ENCODE results near the gene RALGPS2. TPM values are rescaled to one million over a fixed set of nuclear protein-coding genes. Genes with fewer than 3 reads are reported as not detected.

Gene RALGPS2
- total and polyA plus RNA-seq, 2 donors from 2014 or later = 3.6 to 32.8 TPM

DNA sequence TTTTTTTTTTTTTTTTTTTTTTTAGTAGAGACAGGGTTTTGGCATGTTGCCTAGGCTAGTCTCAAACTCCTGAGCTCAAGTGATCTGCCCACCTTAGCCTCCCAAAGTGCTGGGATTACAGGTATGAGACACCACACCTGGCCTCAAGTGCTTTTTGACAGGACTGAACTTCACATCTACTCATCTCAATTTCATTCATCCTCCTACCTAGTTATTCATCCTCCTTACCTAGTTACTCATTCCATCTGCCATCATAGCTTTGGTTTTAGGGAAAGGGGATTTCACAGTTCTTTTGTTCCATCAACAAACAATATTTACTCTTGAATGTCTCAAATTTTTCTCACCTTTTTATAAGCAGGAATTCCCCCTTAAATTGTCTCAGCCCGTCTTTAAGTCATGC lies 38.6 kb upstream of the RALGPS2 start:
- no peaks in the 10 kb centered on the region for H3K36me3 ChIP-seq (ENCODE audit: control insufficient read depth in 2 of 3, insufficient read depth in 3 of 3, low read length in 3 of 3)
- H3K4me3 ChIP-seq (ENCODE audit: low read length in 3 of 3) = no peak overlapping the region
- no peak overlapping the region for H3K9ac ChIP-seq (ENCODE audit: low read length in 3 of 3)
- DNase-seq (no peak), FAIRE-seq (no peak)
- no peaks in the 10 kb centered on the region for H3K9me3 ChIP-seq (ENCODE audit: control insufficient read depth in 2 of 3, insufficient read depth in 1 of 3, low read length in 3 of 3)
- H3K4me1 ChIP-seq (ENCODE audit: control insufficient read depth in 2 of 3, insufficient read depth in 2 of 3, low read depth in 1 of 3, low read length in 3 of 3) = no peaks in the 10 kb centered on the region
- no peaks in the 10 kb centered on the region for H3K27me3 ChIP-seq (ENCODE audit: control insufficient read depth, insufficient read depth, low read length)
- intact Hi-C loops (cut with DNase I) = no loop called here
- H3K27ac ChIP-seq (ENCODE audit: low read depth in 2 of 2, low read length in 2 of 2) = no peak overlapping the region
- TF ChIP-seq, protein P1, sequence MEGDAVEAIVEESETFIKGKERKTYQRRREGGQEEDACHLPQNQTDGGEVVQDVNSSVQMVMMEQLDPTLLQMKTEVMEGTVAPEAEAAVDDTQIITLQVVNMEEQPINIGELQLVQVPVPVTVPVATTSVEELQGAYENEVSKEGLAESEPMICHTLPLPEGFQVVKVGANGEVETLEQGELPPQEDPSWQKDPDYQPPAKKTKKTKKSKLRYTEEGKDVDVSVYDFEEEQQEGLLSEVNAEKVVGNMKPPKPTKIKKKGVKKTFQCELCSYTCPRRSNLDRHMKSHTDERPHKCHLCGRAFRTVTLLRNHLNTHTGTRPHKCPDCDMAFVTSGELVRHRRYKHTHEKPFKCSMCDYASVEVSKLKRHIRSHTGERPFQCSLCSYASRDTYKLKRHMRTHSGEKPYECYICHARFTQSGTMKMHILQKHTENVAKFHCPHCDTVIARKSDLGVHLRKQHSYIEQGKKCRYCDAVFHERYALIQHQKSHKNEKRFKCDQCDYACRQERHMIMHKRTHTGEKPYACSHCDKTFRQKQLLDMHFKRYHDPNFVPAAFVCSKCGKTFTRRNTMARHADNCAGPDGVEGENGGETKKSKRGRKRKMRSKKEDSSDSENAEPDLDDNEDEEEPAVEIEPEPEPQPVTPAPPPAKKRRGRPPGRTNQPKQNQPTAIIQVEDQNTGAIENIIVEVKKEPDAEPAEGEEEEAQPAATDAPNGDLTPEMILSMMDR (IDR thresholded peaks at IDR 0.05; ENCODE audit: borderline replicate concordance, extremely low read depth, insufficient read depth) = no peak

DNA sequence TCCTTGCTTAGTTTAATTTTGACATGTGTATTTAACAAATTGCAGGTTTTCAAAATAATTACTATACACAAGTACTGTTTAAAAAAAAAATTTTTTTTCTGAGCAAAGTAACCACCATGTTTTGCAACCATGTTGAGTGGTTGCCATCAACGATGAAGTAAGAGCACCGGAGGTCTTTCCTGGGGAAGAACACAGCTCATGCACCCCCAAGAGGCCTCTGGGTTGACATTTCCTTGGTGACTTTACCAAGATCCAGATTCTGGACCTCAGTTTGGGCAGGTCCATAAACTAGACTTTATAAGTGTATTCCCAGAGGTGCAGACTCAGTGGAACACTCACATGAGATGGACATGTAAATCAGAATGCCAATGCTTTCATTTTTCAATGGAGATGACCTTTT lies 36.8 kb upstream of the RALGPS2 start:
- FAIRE-seq (no peak), DNase-seq (no peak)
- H3K27me3 ChIP-seq (ENCODE audit: control insufficient read depth, insufficient read depth, low read length) = no peaks in the 10 kb centered on the region
- H3K9ac ChIP-seq (ENCODE audit: low read length in 3 of 3) = no peak overlapping the region
- H3K9me3 ChIP-seq (ENCODE audit: control insufficient read depth in 2 of 3, insufficient read depth in 1 of 3, low read length in 3 of 3) = no peaks in the 10 kb centered on the region
- H3K4me3 ChIP-seq (ENCODE audit: low read length in 3 of 3) = no peak overlapping the region
- intact Hi-C loops (cut with DNase I) = no loop called here
- no peak overlapping the region for H3K27ac ChIP-seq (ENCODE audit: low read depth in 2 of 2, low read length in 2 of 2)
- no peaks in the 10 kb centered on the region for H3K36me3 ChIP-seq (ENCODE audit: control insufficient read depth in 2 of 3, insufficient read depth in 3 of 3, low read length in 3 of 3)
- H3K4me1 ChIP-seq (ENCODE audit: control insufficient read depth in 2 of 3, insufficient read depth in 2 of 3, low read depth in 1 of 3, low read length in 3 of 3) = no peaks in the 10 kb centered on the region
- TF ChIP-seq, protein P1 (IDR thresholded peaks at IDR 0.05; ENCODE audit: borderline replicate concordance, extremely low read depth, insufficient read depth) = no peak

DNA sequence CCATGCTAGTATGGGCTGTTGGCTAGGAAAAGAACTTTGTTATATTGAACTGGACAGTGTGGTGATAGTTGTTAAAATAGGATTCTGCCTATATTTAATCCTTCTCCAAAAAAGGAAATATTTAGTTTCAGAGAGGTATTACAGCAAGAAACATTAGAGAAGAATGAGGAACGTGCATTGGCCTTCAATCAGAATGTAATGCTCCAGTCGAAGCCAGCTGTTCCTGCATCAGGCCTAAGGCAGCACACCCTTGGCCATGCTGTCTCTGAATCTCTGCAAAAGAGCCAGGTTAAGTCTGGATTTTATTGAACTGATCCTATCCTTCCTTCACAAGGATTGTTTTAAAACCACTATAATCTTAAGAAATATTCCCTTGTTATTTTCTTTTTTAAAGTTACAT lies 35.3 kb upstream of the RALGPS2 start:
- H3K27me3 ChIP-seq (ENCODE audit: control insufficient read depth, insufficient read depth, low read length) = no peaks in the 10 kb centered on the region
- H3K9ac ChIP-seq (ENCODE audit: low read length in 3 of 3) = no peak overlapping the region
- FAIRE-seq (no peak), DNase-seq (no peak)
- TF ChIP-seq, protein P1 (IDR thresholded peaks at IDR 0.05; ENCODE audit: borderline replicate concordance, extremely low read depth, insufficient read depth) = no peak
- intact Hi-C loops (cut with DNase I) = no loop called here
- no peaks in the 10 kb centered on the region for H3K9me3 ChIP-seq (ENCODE audit: control insufficient read depth in 2 of 3, insufficient read depth in 1 of 3, low read length in 3 of 3)
- H3K4me3 ChIP-seq (ENCODE audit: low read length in 3 of 3) = no peak overlapping the region
- H3K36me3 ChIP-seq (ENCODE audit: control insufficient read depth in 2 of 3, insufficient read depth in 3 of 3, low read length in 3 of 3) = no peaks in the 10 kb centered on the region
- no peak overlapping the region for H3K27ac ChIP-seq (ENCODE audit: low read depth in 2 of 2, low read length in 2 of 2)
- no peaks in the 10 kb centered on the region for H3K4me1 ChIP-seq (ENCODE audit: control insufficient read depth in 2 of 3, insufficient read depth in 2 of 3, low read depth in 1 of 3, low read length in 3 of 3)

DNA sequence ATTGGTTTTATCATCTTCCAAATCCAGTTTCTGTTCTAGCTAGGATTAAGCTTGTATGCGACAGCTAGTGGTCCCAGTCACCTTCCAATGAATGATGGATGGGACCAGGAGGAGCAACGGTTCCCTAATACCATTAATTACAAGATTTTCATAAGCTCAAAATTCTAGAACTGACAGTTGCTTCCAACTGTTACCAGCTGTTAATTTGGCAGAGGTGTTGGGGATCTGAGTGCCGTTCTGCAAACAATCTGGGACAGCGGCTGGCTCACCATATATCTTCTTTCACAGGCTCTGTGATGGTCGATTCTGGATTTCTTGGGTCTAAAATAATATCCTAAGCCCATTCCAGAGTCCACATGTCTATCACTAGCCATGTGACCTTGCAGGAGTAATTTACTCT lies 34.5 kb upstream of the RALGPS2 start:
- TF ChIP-seq, protein P1 (IDR thresholded peaks at IDR 0.05; ENCODE audit: borderline replicate concordance, extremely low read depth, insufficient read depth) = no peak
- peak in 1 of 5 donors; percentile 5 for DNase-seq
- Histone ChIP-seq H3K4me1 (ENCODE audit: control insufficient read depth in 2 of 3, insufficient read depth in 2 of 3, low read depth in 1 of 3, low read length in 3 of 3) (no peaks in the 10 kb centered on the region), H3K9me3 (ENCODE audit: control insufficient read depth in 2 of 3, insufficient read depth in 1 of 3, low read length in 3 of 3) (no peaks in the 10 kb centered on the region), H3K36me3 (ENCODE audit: control insufficient read depth in 2 of 3, insufficient read depth in 3 of 3, low read length in 3 of 3) (no peaks in the 10 kb centered on the region), H3K27me3 (ENCODE audit: control insufficient read depth, insufficient read depth, low read length) (no peaks in the 10 kb centered on the region), H3K27ac (ENCODE audit: low read depth in 2 of 2, low read length in 2 of 2) (no peak overlapping the region), H3K9ac (ENCODE audit: low read length in 3 of 3) (no peak overlapping the region), H3K4me3 (ENCODE audit: low read length in 3 of 3) (no peak overlapping the region)
- intact Hi-C loops (cut with DNase I) = no loop called here
- no peak for FAIRE-seq
